B cell (primary cell): ENCODE measurements around the gene ECE2. TPM values are rescaled to one million over a fixed set of nuclear protein-coding genes. Genes with fewer than 3 reads are reported as not detected.

ENCODE experiments used
- ATAC-seq: fragments of 200-7000 bp; cut with Tn5 transposase; one replicate; pipeline ENCODE4 v1.10.0; 2021; ENCODE audit warnings: low read depth, mild to moderate bottlenecking, moderate number of reproducible peaks, moderate library complexity
- CTCF ChIA-PET: fragments of 350-600 bp; sonication (Branson Sonifier 250); formaldehyde crosslinking; loops from one replicate; lab custom pipeline; 2021; ENCODE audit warnings: antibody characterized with exemption, inconsistent platforms; lab: Charles Lee
- POLR2A ChIA-PET: fragments of 350-600 bp; sonication (Branson Sonifier 250); formaldehyde crosslinking; loops from one replicate; lab custom pipeline; 2021; ENCODE audit warnings: antibody characterized with exemption; lab: Charles Lee
- DNase-seq: peaks from one replicate; pipeline ENCODE4 v3.0.0; 2013
- H2AFZ ChIP-seq: 2 replicates; pipeline ENCODE4 v1.6.1; 2012; ENCODE audit warnings: mild to moderate bottlenecking, low read depth, low read length; ENCODE audit not compliant: insufficient read depth, poor library complexity, severe bottlenecking
- H3K27ac ChIP-seq, 2 donors: 1 replicate in 1 of 2; 2 replicates in 1 of 2; pipeline ENCODE4 v1.5.1; 2012 to 2013; ENCODE audit warnings: low read length in 2 of 2, mild to moderate bottlenecking in 2 of 2, moderate library complexity in 1 of 2
- H3K27me3 ChIP-seq, 4 experiments: fragments of 200-600 bp in 1 of 4; sonication (generic) in 1 of 4; replicated peaks in 1 of 4; 1 replicate in 2 of 4; 2 replicates in 2 of 4; pipeline versions ENCODE4 v1.6.1 to v1.7.0; 2013 to 2016; ENCODE audit warnings: low read length in 3 of 4, mild to moderate bottlenecking in 2 of 4, mixed read lengths in 1 of 4, moderate library complexity in 1 of 4; ENCODE audit not compliant: insufficient read depth in 4 of 4, control insufficient read depth in 3 of 4; ENCODE audit errors: control extremely low read depth in 1 of 4
- H3K36me3 ChIP-seq, 2 experiments: replicated peaks in 1 of 2; 1 replicate in 1 of 2; 2 replicates in 1 of 2; pipeline versions ENCODE4 v1.6.1 to v1.7.1; 2013; ENCODE audit warnings: low read length in 1 of 2; ENCODE audit not compliant: insufficient read depth in 2 of 2, control insufficient read depth in 1 of 2; ENCODE audit errors: control extremely low read depth in 1 of 2, extremely low read depth in 1 of 2
- H3K4me1 ChIP-seq, 2 donors: fragments of 200-600 bp in 1 of 2; sonication (generic) in 1 of 2; 1 replicate in 1 of 2; 2 replicates in 1 of 2; pipeline versions ENCODE4 v1.5.1 to v1.6.1; 2013 to 2017; ENCODE audit warnings: low read length in 2 of 2; ENCODE audit not compliant: control insufficient read depth in 2 of 2, insufficient read depth in 2 of 2
- H3K4me2 ChIP-seq: replicated peaks from 2 replicates; pipeline ENCODE3; 2012; ENCODE audit warnings: mild to moderate bottlenecking, low read depth, low read length; ENCODE audit not compliant: poor library complexity, severe bottlenecking
- H3K4me3 ChIP-seq, 5 experiments: fragments of 200-600 bp in 1 of 5; sonication (generic) in 1 of 5; 1 replicate in 3 of 5; 2 replicates in 2 of 5; pipeline versions ENCODE4 v1.5.1 to v1.7.0; 2011 to 2016; ENCODE audit warnings: low read length in 4 of 5, mild to moderate bottlenecking in 4 of 5, low read depth in 2 of 5, control low read depth in 1 of 5, moderate library complexity in 1 of 5; ENCODE audit not compliant: insufficient read depth in 1 of 5; ENCODE audit errors: control extremely low read depth in 1 of 5, extremely low read depth in 1 of 5
- H3K79me2 ChIP-seq: fragments of 200-600 bp; sonication (generic); one replicate; pipeline ENCODE4 v1.6.0; 2016; ENCODE audit warnings: low read length; ENCODE audit not compliant: control insufficient read depth, insufficient read depth
- H3K9ac ChIP-seq: fragments of 200-600 bp; sonication (generic); 2 replicates; pipeline ENCODE4 v1.6.1; 2017; ENCODE audit warnings: mild to moderate bottlenecking, low read length, moderate library complexity
- H3K9me3 ChIP-seq, 3 donors: one replicate each; pipeline versions ENCODE4 v1.6.1 to v1.7.1; 2013; ENCODE audit warnings: low read length in 2 of 3; ENCODE audit not compliant: control insufficient read depth in 2 of 3, insufficient read depth in 1 of 3; ENCODE audit errors: control extremely low read depth in 1 of 3
- H4K20me1 ChIP-seq: 2 replicates; pipeline ENCODE4 v1.6.0; 2012; ENCODE audit warnings: mild to moderate bottlenecking, low read length; ENCODE audit not compliant: insufficient read depth, control insufficient read depth, poor library complexity, severe bottlenecking
- H3K27ac Mint-ChIP-seq: one replicate; pipeline ENCODE4 v1.8.0; 2021; ENCODE audit warnings: mixed read lengths
- H3K27me3 Mint-ChIP-seq: one replicate; pipeline ENCODE4 v1.8.0; 2021; ENCODE audit warnings: mixed read lengths
- H3K4me1 Mint-ChIP-seq: one replicate; pipeline ENCODE4 v1.8.0; 2021; ENCODE audit warnings: mixed read lengths
- H3K4me3 Mint-ChIP-seq: one replicate; pipeline ENCODE4 v1.8.0; 2021; ENCODE audit warnings: mixed read lengths
- H3K9me3 Mint-ChIP-seq: one replicate; pipeline ENCODE4 v1.8.0; 2022; ENCODE audit warnings: mixed read lengths; ENCODE audit not compliant: insufficient read depth
- CTCF ChIP-seq: fragments of 200-600 bp; IDR thresholded peaks from one replicate; pipeline ENCODE4 v1.8.0; 2022; ENCODE audit warnings: antibody characterized with exemption, mild to moderate bottlenecking
- EZH2 ChIP-seq: IDR thresholded peaks from 2 replicates; pipeline ENCODE4 v1.6.1; 2012; ENCODE audit warnings: borderline replicate concordance, low read depth, mild to moderate bottlenecking, moderate library complexity, low read length; ENCODE audit not compliant: insufficient read depth, poor library complexity, severe bottlenecking
- WGBS: methylation state at CpG from one replicate; pipeline ENCODE4 v1.1.5; 2013; ENCODE audit warnings: missing lambda C conversion rate; ENCODE audit not compliant: insufficient coverage; 5-methylcytosine and 5-hydroxymethylcytosine counted together
- intact Hi-C: fragments of 100-400 bp; cut with micrococcal nuclease; formaldehyde crosslinking; loops from one replicate; pipeline ENCODE4 v1.10.0; 2022
- polyA plus RNA-seq: library from polyadenylated mRNA; depleted of rRNA; stranded (reverse); fragments of >200 nt; gene quantifications from 2 replicates; pipeline ENCODE4 v1.2.3, GENCODE V29; 2012
- total RNA-seq, 2 donors: library from RNA; stranded (reverse); fragments of 120-200 nt in 1 of 2; gene quantifications; 1 replicate in 1 of 2; 2 replicates in 1 of 2; pipeline versions ENCODE4 v1.2.3 to v1.2.4, GENCODE V29; 2013 to 2022

Gene ECE2
- total and polyA plus RNA-seq, 2 donors (not counting 1 experiment from before 2014, with no cell fraction given) = not detected

- DNase-seq (no peak), ATAC-seq (no peak)
- Mint-ChIP-seq H3K27me3 (peaks cover 28% of the 10 kb centered on the region), H3K9me3 (no peaks in the 10 kb centered on the region), H3K4me1 (peaks cover 20% of the 10 kb centered on the region), H3K4me3 (no peak overlapping the region), H3K27ac (peak overlapping the region; percentile 27)
- Histone ChIP-seq H3K4me2 (no peak overlapping the region), H3K27me3 (peaks cover 0 to 32% (median 13%) of the 10 kb centered on the region in 4 experiments), H3K9me3 (peaks cover 0 to 4% (median 0%) of the 10 kb centered on the region in 3 donors), H4K20me1 (peaks cover 7% of the 10 kb centered on the region), H2AFZ (no peak overlapping the region), H3K79me2 (no peaks in the 10 kb centered on the region), H3K4me1 (peaks cover 20% of the 10 kb centered on the region in 2 donors), H3K27ac (no peak overlapping the region), H3K4me3 (no peak overlapping the region), H3K9ac (no peak overlapping the region), H3K36me3 (no peaks in the 10 kb centered on the region)
- TF ChIP-seq EZH2 (no peak), CTCF (no peak)
- 94% methylated on average over 16 of the region's 23 CpGs for WGBS
- ChIA-PET POLR2A (interaction anchor here (0.6 kb wide), 1 partner anchor 43 kb away, joined by 5 read pairs; no protein-coding TSS in a partner anchor), CTCF (interaction anchor here (1.1 kb wide), 1 partner anchor 7 kb away, joined by 3 read pairs; the partner anchor contains the start of gene EEF1AKMT4)
- intact Hi-C loops = no loop called here
Measured at GRCh38 chr3:184257083-184257915, 18.5 kb upstream of the ECE2 start.

GRCh38 chr3:184258926-184259325 lies 16.9 kb upstream of the ECE2 start:
- Histone ChIP-seq H3K4me1 (peaks cover 27% of the 10 kb centered on the region in 2 donors), H3K9ac (no peak overlapping the region), H3K4me2 (no peak overlapping the region), H3K79me2 (no peaks in the 10 kb centered on the region), H3K27me3 (peaks cover 0 to 48% (median 22%) of the 10 kb centered on the region in 4 experiments), H3K4me3 (no peak overlapping the region), H3K27ac (no peak overlapping the region), H2AFZ (no peak overlapping the region), H3K36me3 (no peaks in the 10 kb centered on the region), H4K20me1 (peaks cover 7% of the 10 kb centered on the region), H3K9me3 (peaks cover 0 to 4% (median 0%) of the 10 kb centered on the region in 3 donors)
- 97% methylated on average over 4 of the region's 5 CpGs for WGBS
- Mint-ChIP-seq H3K9me3 (no peaks in the 10 kb centered on the region), H3K4me3 (peak overlapping the region; percentile 74), H3K4me1 (peaks cover 24% of the 10 kb centered on the region), H3K27ac (no peak overlapping the region), H3K27me3 (peaks cover 33% of the 10 kb centered on the region)
- ATAC-seq = no peak
- intact Hi-C loops = no loop called here
- TF ChIP-seq EZH2 (no peak), CTCF (no peak)
- ChIA-PET POLR2A (no interaction called here), CTCF (interaction anchor here (2.6 kb wide), 1 partner anchor 31 kb away, joined by 9 read pairs; no protein-coding TSS in a partner anchor)
- no peak for DNase-seq
